Left lung (tissue), 10 donors: ENCODE results near the gene CAMKK1. TPM values are rescaled to one million over a fixed set of nuclear protein-coding genes. Genes with fewer than 3 reads are reported as not detected.

Experiments
- ATAC-seq: fragments of 200-7000 bp; cut with Tn5 transposase; one replicate; pipeline ENCODE4 v1.9.1; 2020; ENCODE audit warnings: moderate library complexity
- DNase-seq, 4 donors: peaks; one replicate each; pipeline ENCODE4 v3.0.0-alpha.2; 2013 to 2020
- H3K27ac ChIP-seq, 2 donors: fragments of 200-600 bp; sonication (generic) in 1 of 2; one replicate each; pipeline versions ENCODE4 v1.5.0 to v1.8.0; 2020 to 2021
- H3K27me3 ChIP-seq, 2 donors: fragments of 200-600 bp; sonication (generic) in 1 of 2; one replicate each; pipeline versions ENCODE4 v1.5.0 to v1.8.0; 2020 to 2021
- H3K36me3 ChIP-seq, 2 donors: fragments of 200-600 bp; sonication (generic) in 1 of 2; one replicate each; pipeline versions ENCODE4 v1.5.0 to v1.8.0; 2020 to 2021
- H3K4me1 ChIP-seq, 2 donors: fragments of 200-600 bp; one replicate each; pipeline ENCODE4 v1.8.0; 2021
- H3K4me3 ChIP-seq, 2 donors: fragments of 200-600 bp; sonication (generic) in 1 of 2; one replicate each; pipeline versions ENCODE4 v1.5.0 to v1.8.0; 2020 to 2021; ENCODE audit warnings: mild to moderate bottlenecking in 1 of 2
- H3K9me3 ChIP-seq, 2 donors: fragments of 200-600 bp; sonication (generic) in 1 of 2; one replicate each; pipeline versions ENCODE4 v1.5.0 to v1.8.0; 2020 to 2021
- intact Hi-C, 2 donors: fragments of 100-400 bp; cut with DNase I; formaldehyde crosslinking; loops; one replicate each; pipeline versions ENCODE4 v1.11.2 to v1.14.2; 2022
- polyA plus RNA-seq, 6 donors: library from polyadenylated mRNA; unstranded; fragments of 120-200 nt; gene quantifications; one replicate each; pipeline ENCODE4 v1.2.1, GENCODE V29; 2013; ENCODE audit not compliant: insufficient read length in 6 of 6
- total RNA-seq, 2 donors: library from RNA; stranded (reverse); fragmentation: NEBNext Ultra II Directional; extraction: Animal tissue kit (Norgen Biotek cat#: 25700); gene quantifications; one replicate each; pipeline ENCODE4 v1.2.1, GENCODE V29; 2021
- TF ChIP-seq, protein P1 (sequence below), 2 donors: fragments of 200-600 bp; sonication (generic) in 1 of 2; IDR thresholded peaks; one replicate each; pipeline versions ENCODE4 v1.5.0 to v1.8.0; 2021; ENCODE audit warnings: antibody characterized with exemption in 2 of 2
- donor health status: DM: no; HTN: yes; CAD: no.
- donor health status: DM: no; HTN: no; CAD: no.

The CAMKK1 gene
- total and polyA plus RNA-seq, 8 donors = 2.7 to 13.4 (median 3.9) TPM

GRCh38 chr17:3904501-3904900, 11.6 kb upstream of the CAMKK1 start:
- no peaks in the 10 kb centered on the region for H3K4me1 ChIP-seq
- no peak overlapping the region for H3K4me3 ChIP-seq
- no peaks in the 10 kb centered on the region for H3K9me3 ChIP-seq
- TF ChIP-seq, protein P1, sequence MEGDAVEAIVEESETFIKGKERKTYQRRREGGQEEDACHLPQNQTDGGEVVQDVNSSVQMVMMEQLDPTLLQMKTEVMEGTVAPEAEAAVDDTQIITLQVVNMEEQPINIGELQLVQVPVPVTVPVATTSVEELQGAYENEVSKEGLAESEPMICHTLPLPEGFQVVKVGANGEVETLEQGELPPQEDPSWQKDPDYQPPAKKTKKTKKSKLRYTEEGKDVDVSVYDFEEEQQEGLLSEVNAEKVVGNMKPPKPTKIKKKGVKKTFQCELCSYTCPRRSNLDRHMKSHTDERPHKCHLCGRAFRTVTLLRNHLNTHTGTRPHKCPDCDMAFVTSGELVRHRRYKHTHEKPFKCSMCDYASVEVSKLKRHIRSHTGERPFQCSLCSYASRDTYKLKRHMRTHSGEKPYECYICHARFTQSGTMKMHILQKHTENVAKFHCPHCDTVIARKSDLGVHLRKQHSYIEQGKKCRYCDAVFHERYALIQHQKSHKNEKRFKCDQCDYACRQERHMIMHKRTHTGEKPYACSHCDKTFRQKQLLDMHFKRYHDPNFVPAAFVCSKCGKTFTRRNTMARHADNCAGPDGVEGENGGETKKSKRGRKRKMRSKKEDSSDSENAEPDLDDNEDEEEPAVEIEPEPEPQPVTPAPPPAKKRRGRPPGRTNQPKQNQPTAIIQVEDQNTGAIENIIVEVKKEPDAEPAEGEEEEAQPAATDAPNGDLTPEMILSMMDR (IDR thresholded peaks at IDR 0.05) = no peak
- no peak overlapping the region for H3K27ac ChIP-seq
- H3K36me3 ChIP-seq = no peaks in the 10 kb centered on the region
- no peak for ATAC-seq
- H3K27me3 ChIP-seq = no peaks in the 10 kb centered on the region
- intact Hi-C loops = no loop called here
- no peak for DNase-seq

- ATAC-seq (no peak), DNase-seq (no peak)
- intact Hi-C loops = no loop called here
- Histone ChIP-seq H3K36me3 (peaks cover 0 to 5% of the 10 kb centered on the region in 2 donors), H3K9me3 (no peaks in the 10 kb centered on the region), H3K27me3 (no peaks in the 10 kb centered on the region), H3K4me3 (no peak overlapping the region), H3K4me1 (no peaks in the 10 kb centered on the region), H3K27ac (no peak overlapping the region)
- TF ChIP-seq, protein P1 (IDR thresholded peaks at IDR 0.05) = no peak
Observed at GRCh38 chr17:3903881-3904290, 11.0 kb upstream of the CAMKK1 start.

GRCh38 chr17:3903051-3903825, 10.4 kb upstream of the CAMKK1 start:
- intact Hi-C loops = no loop called here
- Histone ChIP-seq H3K27ac (no peak overlapping the region), H3K36me3 (peaks cover 0 to 10% of the 10 kb centered on the region in 2 donors), H3K9me3 (no peaks in the 10 kb centered on the region), H3K4me1 (no peaks in the 10 kb centered on the region), H3K4me3 (no peak overlapping the region), H3K27me3 (no peaks in the 10 kb centered on the region)
- TF ChIP-seq, protein P1 (IDR thresholded peaks at IDR 0.05) = no peak
- DNase-seq = no peak
- no peak for ATAC-seq

- TF ChIP-seq, protein P1 (IDR thresholded peaks at IDR 0.05) = no peak
- no peaks in the 10 kb centered on the region for H3K9me3 ChIP-seq
Observed at GRCh38 chr17:3900646-3901045, 7.8 kb upstream of the CAMKK1 start.

GRCh38 chr17:3897731-3898130, 4.9 kb upstream of the CAMKK1 start:
- Histone ChIP-seq H3K36me3 (peaks cover 0 to 22% of the 10 kb centered on the region in 2 donors), H3K9me3 (no peaks in the 10 kb centered on the region), H3K27me3 (no peaks in the 10 kb centered on the region), H3K4me1 (peaks cover 21 to 38% of the 10 kb centered on the region in 2 donors), H3K27ac (no peak overlapping the region), H3K4me3 (no peak overlapping the region)
- TF ChIP-seq, protein P1 (IDR thresholded peaks at IDR 0.05) = no peak
- DNase-seq = no peak
- ATAC-seq = no peak
- intact Hi-C loops = no loop called here

More at GRCh38 chr17:3900646-3901045, 7.8 kb upstream of the CAMKK1 start:
- ATAC-seq (no peak), DNase-seq (no peak)
- Histone ChIP-seq H3K4me3 (no peak overlapping the region), H3K36me3 (peaks cover 0 to 22% of the 10 kb centered on the region in 2 donors), H3K27me3 (no peaks in the 10 kb centered on the region), H3K27ac (no peak overlapping the region), H3K4me1 (peaks cover under 1 to 13% of the 10 kb centered on the region in 2 donors)
- intact Hi-C loops = no loop called here
